ENCODE data around the gene MYH11.

GRCh38 chr16:15822957-15823356 lies 33.9 kb downstream of the MYH11 start:
- no peak for TF ChIP-seq CTCF (IDR thresholded peaks at IDR 0.05)
- TF ChIP-seq EZH2 (IDR thresholded peaks at IDR 0.05) = no peak

All from neural progenitor cell (in vitro differentiated cells).